ENCODE measurements around the gene AARS2. TPM values are rescaled to one million over a fixed set of nuclear protein-coding genes. Genes with fewer than 3 reads are reported as not detected.
"Not testable (repeated sequence)": the region's sequence is repeated elsewhere in the genome, so short reads cannot be mapped to it uniquely, and the experiment has no call there.

AARS2 gene
- total and polyA plus RNA-seq, 12 donors: 4.7 to 10.9 (median 8.3) TPM

- no peaks in the 10 kb centered on the region for H3K4me1 ChIP-seq
- peaks cover 0 to 10% (median 7%) of the 10 kb centered on the region in 7 donors for H3K27me3 ChIP-seq
- no peak for TF ChIP-seq CTCF (IDR thresholded peaks at IDR 0.05)
- H3K36me3 ChIP-seq: no peaks in the 10 kb centered on the region
- DNase-seq: no peak
- H3K4me3 ChIP-seq: no peak overlapping the region
- H3K9me3 ChIP-seq: peaks cover 0 to 6% (median 0%) of the 10 kb centered on the region in 11 donors
- WGBS, 2 donors: 63 to 86% methylated on average over 4 of the region's 4 CpGs
- intact Hi-C loops (cut with DNase I): no loop called here
- no peak for ATAC-seq
- no peak overlapping the region for H3K27ac ChIP-seq
Measured at GRCh38 chr6:44355640-44356039, 42.5 kb upstream of the AARS2 start.

GRCh38 chr6:44353336-44353735, 40.2 kb upstream of the AARS2 start:
- peaks cover 0 to 7% (median 0%) of the 10 kb centered on the region in 7 donors for H3K27me3 ChIP-seq
- 60% methylated on average over 2 of the region's 2 CpGs for WGBS, 2 donors

GRCh38 chr6:44352259-44352658, 39.1 kb upstream of the AARS2 start:
- ATAC-seq (no peak), DNase-seq (no peak)
- Histone ChIP-seq H3K36me3 (no peaks in the 10 kb centered on the region), H3K4me1 (no peaks in the 10 kb centered on the region), H3K4me3 (no peak overlapping the region), H3K27ac (no peak overlapping the region), H3K27me3 (peaks cover 0 to 7% (median 0%) of the 10 kb centered on the region in 7 donors), H3K9me3 (peaks cover 0 to 6% (median 0%) of the 10 kb centered on the region in 11 donors)
- intact Hi-C loops (cut with DNase I): no loop called here
- WGBS, 2 donors: 86 to 88% methylated on average over 4 of the region's 4 CpGs
- TF ChIP-seq CTCF (IDR thresholded peaks at IDR 0.05): no peak

More at GRCh38 chr6:44353336-44353735, 40.2 kb upstream of the AARS2 start:
- Histone ChIP-seq H3K27ac (no peak overlapping the region), H3K4me3 (no peak overlapping the region), H3K9me3 (peaks cover 0 to 6% (median 0%) of the 10 kb centered on the region in 11 donors), H3K36me3 (no peaks in the 10 kb centered on the region), H3K4me1 (no peaks in the 10 kb centered on the region)
- ATAC-seq (no peak), DNase-seq (no peak)
- TF ChIP-seq CTCF (IDR thresholded peaks at IDR 0.05): no peak
- intact Hi-C loops (cut with DNase I): no loop called here

GRCh38 chr6:44350650-44350994, 37.5 kb upstream of the AARS2 start:
- ATAC-seq; H3K4me3 ChIP-seq; H3K27me3 ChIP-seq; intact Hi-C loops (cut with DNase I); H3K4me1 ChIP-seq; DNase-seq; H3K36me3 ChIP-seq; H3K27ac ChIP-seq; H3K9me3 ChIP-seq: not testable (repeated sequence)
- WGBS, 2 donors: 81 to 86% methylated on average over 4 of the region's 4 CpGs

GRCh38 chr6:44349904-44350649, 36.9 kb upstream of the AARS2 start:
- intact Hi-C loops (cut with DNase I): no loop called here
- DNase-seq (no peak), ATAC-seq (no peak)
- H3K9me3 ChIP-seq: no peaks in the 10 kb centered on the region
- H3K4me3 ChIP-seq: no peak overlapping the region
- H3K4me1 ChIP-seq: no peaks in the 10 kb centered on the region
- H3K27ac ChIP-seq: no peak overlapping the region
- no peak for TF ChIP-seq CTCF (IDR thresholded peaks at IDR 0.05)
- H3K36me3 ChIP-seq: no peaks in the 10 kb centered on the region
- H3K27me3 ChIP-seq: peaks cover 0 to 13% (median 0%) of the 10 kb centered on the region in 7 donors
- 70 to 72% methylated on average over 6 of the region's 6 CpGs for WGBS, 2 donors

GRCh38 chr6:44346818-44347217, 33.7 kb upstream of the AARS2 start:
- intact Hi-C loops (cut with DNase I); H3K4me3 ChIP-seq; DNase-seq; ATAC-seq; H3K27ac ChIP-seq; H3K36me3 ChIP-seq; H3K9me3 ChIP-seq: not testable (repeated sequence)
- Histone ChIP-seq H3K4me1 (peaks cover 0 to 11% (median 5%) of the 10 kb centered on the region in 9 donors), H3K27me3 (peaks cover 0 to 44% (median 16%) of the 10 kb centered on the region in 7 donors)
- WGBS, 2 donors: 80% methylated on average over 4 of the region's 4 CpGs

Measured in heart right ventricle (tissue), 16 donors.